Neuronal stem cell (in vitro differentiated cells): ENCODE data around the gene POLR2J.

Experiments used
- DNase-seq: peaks from one replicate; pipeline ENCODE4 v3.0.0-alpha.2; 2013; ENCODE audit warnings: low spot score
- H2AFZ ChIP-seq: one replicate; pipeline ENCODE4 v1.6.1; 2013; ENCODE audit warnings: mild to moderate bottlenecking, low read length, inconsistent platforms
- H2AK5ac ChIP-seq: 2 replicates; pipeline ENCODE4 v1.6.1; 2013; ENCODE audit warnings: low read depth, mild to moderate bottlenecking, inconsistent platforms, low read length, moderate library complexity, mixed read lengths
- H2BK120ac ChIP-seq: 2 replicates; pipeline ENCODE4 v1.6.1; 2013; ENCODE audit warnings: low read depth, mild to moderate bottlenecking, inconsistent platforms, low read length, moderate library complexity, mixed read lengths
- H2BK12ac ChIP-seq: one replicate; pipeline ENCODE4 v1.6.1; 2013; ENCODE audit warnings: low read length, inconsistent platforms
- H2BK15ac ChIP-seq: 2 replicates; pipeline ENCODE4 v1.6.1; 2013; ENCODE audit warnings: mild to moderate bottlenecking, low read length, inconsistent platforms, mixed read lengths
- H2BK5ac ChIP-seq: one replicate; pipeline ENCODE4 v1.6.1; 2013; ENCODE audit warnings: inconsistent platforms, mild to moderate bottlenecking, low read length, moderate library complexity
- H3K14ac ChIP-seq: one replicate; pipeline ENCODE4 v1.6.1; 2013; ENCODE audit warnings: low read length, inconsistent platforms
- H3K18ac ChIP-seq: 2 replicates; pipeline ENCODE4 v1.6.1; 2013; ENCODE audit warnings: low read length, inconsistent platforms
- H3K23ac ChIP-seq: 2 replicates; pipeline ENCODE4 v1.6.1; 2013; ENCODE audit warnings: low read depth, mild to moderate bottlenecking, mixed read lengths, low read length, inconsistent platforms; ENCODE audit not compliant: poor library complexity
- H3K27ac ChIP-seq: replicated peaks from 3 replicates; pipeline ENCODE4 v1.5.1; 2013; ENCODE audit warnings: low read length, inconsistent platforms
- H3K27me3 ChIP-seq, 3 experiments: 2 replicates each; pipeline ENCODE4 v1.6.1; 2013; ENCODE audit warnings: low read length in 3 of 3, mild to moderate bottlenecking in 2 of 3, inconsistent platforms in 1 of 3, low read depth in 1 of 3, mixed read lengths in 1 of 3, moderate library complexity in 1 of 3; ENCODE audit not compliant: control insufficient read depth in 3 of 3, insufficient read depth in 3 of 3
- H3K36me3 ChIP-seq, 2 donors: replicated peaks in 1 of 2; 2 replicates each; pipeline ENCODE4 v1.6.1; 2013; ENCODE audit warnings: low read length in 2 of 2; ENCODE audit not compliant: control insufficient read depth in 2 of 2, insufficient read depth in 2 of 2
- H3K4ac ChIP-seq: 2 replicates; pipeline ENCODE4 v1.6.1; 2013; ENCODE audit warnings: inconsistent platforms, mild to moderate bottlenecking, low read length, moderate library complexity
- H3K4me1 ChIP-seq, 2 donors: 1 replicate in 1 of 2; 2 replicates in 1 of 2; pipeline ENCODE4 v1.6.1; 2013; ENCODE audit warnings: low read length in 2 of 2, low read depth in 1 of 2; ENCODE audit not compliant: control insufficient read depth in 2 of 2, insufficient read depth in 1 of 2
- H3K4me2 ChIP-seq: one replicate; pipeline ENCODE4 v1.6.1; 2013; ENCODE audit warnings: mild to moderate bottlenecking, low read length, inconsistent platforms; ENCODE audit not compliant: insufficient read depth, poor library complexity, severe bottlenecking
- H3K4me3 ChIP-seq, 2 donors: 2 replicates each; pipeline ENCODE4 v1.5.1; 2013; ENCODE audit warnings: low read length in 2 of 2, mild to moderate bottlenecking in 2 of 2, inconsistent platforms in 1 of 2, moderate library complexity in 1 of 2
- H3K79me1 ChIP-seq: one replicate; pipeline ENCODE4 v1.6.1; 2013; ENCODE audit warnings: low read depth, mild to moderate bottlenecking, inconsistent platforms, low read length, moderate library complexity
- H3K9ac ChIP-seq: one replicate; pipeline ENCODE4 v1.6.1; 2013; ENCODE audit warnings: mild to moderate bottlenecking, low read depth, low read length, inconsistent platforms; ENCODE audit not compliant: poor library complexity
- H3K9me3 ChIP-seq, 2 donors: replicated peaks in 1 of 2; 2 replicates each; pipeline versions ENCODE3 to v1.6.1; 2013; ENCODE audit warnings: low read length in 2 of 2, mild to moderate bottlenecking in 2 of 2, inconsistent platforms in 1 of 2, low read depth in 1 of 2, mixed read lengths in 1 of 2, moderate library complexity in 1 of 2; ENCODE audit not compliant: control insufficient read depth in 2 of 2, insufficient read depth in 1 of 2
- H4K8ac ChIP-seq: one replicate; pipeline ENCODE4 v1.6.1; 2013; ENCODE audit warnings: low read depth, mild to moderate bottlenecking, inconsistent platforms, low read length, moderate library complexity
- H4K91ac ChIP-seq: one replicate; pipeline ENCODE4 v1.6.1; 2013; ENCODE audit warnings: low read length, low read depth, mild to moderate bottlenecking, inconsistent platforms; ENCODE audit not compliant: poor library complexity
- WGBS, 2 donors: extraction: QIAGEN DNeasy Blood & Tissue Kit; methylation state at CpG; one replicate each; pipeline ENCODE4 v1.1.7; 2013; ENCODE audit warnings: missing lambda C conversion rate in 2 of 2, mixed read lengths in 1 of 2; ENCODE audit not compliant: insufficient read length in 2 of 2, insufficient replicate concordance in 1 of 2; ENCODE audit errors: extremely low coverage in 2 of 2; 5-methylcytosine and 5-hydroxymethylcytosine counted together

POLR2J gene

DNA sequence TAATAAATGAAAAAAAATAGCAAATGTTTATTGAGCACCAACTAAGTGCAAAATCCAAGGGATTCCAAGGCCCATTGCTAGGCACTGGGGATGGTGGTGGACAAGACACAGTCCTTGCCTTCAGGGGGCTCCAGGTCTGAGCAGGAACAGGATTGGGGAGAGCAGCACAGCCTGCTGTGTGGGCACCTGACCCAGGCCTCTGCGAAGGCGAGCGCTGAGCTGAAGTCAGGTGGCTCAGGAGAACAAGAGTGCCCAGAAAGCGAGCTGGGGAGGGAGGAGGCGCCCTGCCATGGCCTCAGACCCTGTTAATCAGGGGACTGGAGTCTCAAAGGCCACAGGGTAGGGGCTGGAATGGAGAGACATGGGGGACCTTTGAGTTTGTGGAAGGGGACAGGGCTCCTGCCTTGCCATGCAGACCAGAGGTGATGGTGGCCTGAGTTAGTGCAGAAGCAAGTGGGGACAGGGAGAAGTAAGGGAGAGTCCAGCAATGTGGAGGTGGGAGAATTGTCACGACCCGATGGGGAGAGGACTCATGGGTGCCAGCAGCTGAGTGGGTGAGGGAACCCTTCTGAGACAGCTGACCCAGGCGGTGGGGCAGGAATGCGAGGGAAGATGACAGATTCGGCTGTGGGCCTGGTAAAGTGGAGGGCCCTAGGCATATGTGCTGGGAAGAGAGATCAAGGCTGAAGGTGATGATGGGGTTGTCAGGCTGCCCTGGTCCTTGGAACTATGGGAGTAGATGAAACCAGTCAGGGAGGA lies 49.4 kb downstream of the POLR2J start:
- H2BK15ac ChIP-seq = no peak overlapping the region
- H3K27me3 ChIP-seq = no peaks in the 10 kb centered on the region
- H2BK5ac ChIP-seq = peak overlapping the region; percentile 22
- no peak overlapping the region for H3K4me3 ChIP-seq
- no peak overlapping the region for H2BK120ac ChIP-seq
- H2BK12ac ChIP-seq = no peak overlapping the region
- H3K36me3 ChIP-seq = peaks cover 21 to 40% of the 10 kb centered on the region in 2 donors
- peak overlapping the region; percentile 67 for H3K9ac ChIP-seq
- DNase-seq = no peak
- H3K9me3 ChIP-seq = no peaks in the 10 kb centered on the region
- peak overlapping the region; percentile 0 for H3K18ac ChIP-seq
- H4K91ac ChIP-seq = no peak overlapping the region
- H2AFZ ChIP-seq = no peak overlapping the region
- no peak overlapping the region for H3K4me2 ChIP-seq
- H3K4me1 ChIP-seq = peaks cover 5 to 18% of the 10 kb centered on the region in 2 donors
- peaks cover 10% of the 10 kb centered on the region for H3K79me1 ChIP-seq
- H3K27ac ChIP-seq = no peak overlapping the region
- H2AK5ac ChIP-seq = peak overlapping the region; percentile 10
- no peak overlapping the region for H3K4ac ChIP-seq
- no peak overlapping the region for H4K8ac ChIP-seq
- H3K14ac ChIP-seq = no peak overlapping the region
- WGBS, 2 donors = no CpG with 5 or more reads among the region's 10 CpGs
- H3K23ac ChIP-seq = peak overlapping the region; percentile 67

DNA sequence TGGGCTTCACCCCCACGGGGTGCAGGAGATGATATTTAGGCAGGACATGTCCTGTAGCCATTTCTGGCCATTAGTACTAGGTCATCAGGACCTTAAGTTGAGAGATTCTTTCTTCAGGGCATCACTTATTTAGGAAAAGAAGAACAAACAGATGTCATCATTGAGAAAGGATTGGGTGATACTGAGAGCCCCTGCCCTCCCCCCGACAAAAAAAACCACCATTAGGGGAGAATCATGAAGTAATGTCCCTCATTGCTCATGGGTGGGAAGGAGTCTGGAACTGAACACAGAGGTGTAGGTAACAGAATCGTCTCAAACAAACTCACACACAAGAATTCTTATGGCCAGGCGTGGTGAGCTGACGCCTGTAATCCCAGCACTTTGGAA lies 51.7 kb downstream of the POLR2J start:
- DNase-seq = no peak
- H3K9ac ChIP-seq = no peak overlapping the region
- no peak overlapping the region for H3K18ac ChIP-seq
- no peak overlapping the region for H2BK15ac ChIP-seq
- no peak overlapping the region for H3K4me2 ChIP-seq
- peaks cover 5% of the 10 kb centered on the region for H3K79me1 ChIP-seq
- WGBS, 2 donors = no CpG with 5 or more reads among the region's 5 CpGs
- H3K4me3 ChIP-seq = no peak overlapping the region
- no peak overlapping the region for H3K4ac ChIP-seq
- no peak overlapping the region for H3K23ac ChIP-seq
- no peak overlapping the region for H3K14ac ChIP-seq
- no peak overlapping the region for H2BK12ac ChIP-seq
- H3K4me1 ChIP-seq = peaks cover 5 to 7% of the 10 kb centered on the region in 2 donors
- H2BK5ac ChIP-seq = no peak overlapping the region
- no peaks in the 10 kb centered on the region for H3K27me3 ChIP-seq
- H2AK5ac ChIP-seq = no peak overlapping the region
- H2AFZ ChIP-seq = no peak overlapping the region
- no peak overlapping the region for H4K91ac ChIP-seq
- no peak overlapping the region for H2BK120ac ChIP-seq
- H3K36me3 ChIP-seq = peaks cover 21 to 51% of the 10 kb centered on the region in 2 donors
- H4K8ac ChIP-seq = no peak overlapping the region
- no peak overlapping the region for H3K27ac ChIP-seq
- H3K9me3 ChIP-seq = no peaks in the 10 kb centered on the region

DNA sequence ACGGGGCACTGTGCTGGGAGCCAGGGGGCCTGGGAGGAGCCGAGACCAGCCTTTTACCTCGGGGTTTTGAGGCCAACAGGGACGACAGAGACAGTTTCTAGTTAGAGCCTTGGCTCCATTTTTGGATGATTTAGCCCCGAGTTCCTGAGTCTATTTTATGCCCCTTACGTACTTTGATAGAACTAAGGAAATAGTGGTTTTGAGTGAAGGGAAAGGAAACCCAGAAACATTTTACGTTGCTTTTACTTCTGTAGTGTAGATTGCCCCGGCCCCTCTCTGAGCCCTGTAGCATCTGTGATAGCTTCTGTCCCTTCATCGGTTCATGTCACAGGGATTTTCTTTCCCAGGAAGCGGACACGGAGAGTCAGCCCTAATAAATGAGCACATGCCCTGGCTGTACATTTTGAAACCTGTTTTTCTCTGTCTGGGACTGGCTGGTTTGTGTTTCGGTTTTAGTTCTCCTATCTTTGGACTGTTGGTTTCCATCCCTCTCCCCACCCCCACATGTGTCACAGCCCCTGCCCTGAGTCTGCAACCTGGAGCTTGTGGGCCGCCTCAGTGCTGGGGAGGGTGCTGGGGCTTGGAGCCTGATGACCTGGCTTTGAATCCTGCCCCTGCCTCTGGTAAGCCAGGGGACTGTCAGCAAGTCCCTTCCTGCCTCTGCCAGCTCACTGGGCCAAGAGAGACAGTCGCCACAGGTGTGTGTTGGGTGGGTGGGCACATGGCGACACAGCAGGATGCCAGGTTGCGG lies 52.3 kb downstream of the POLR2J start:
- Histone ChIP-seq H3K4me2 (no peak overlapping the region), H4K91ac (no peak overlapping the region), H3K9ac (no peak overlapping the region), H2BK120ac (no peak overlapping the region), H3K14ac (no peak overlapping the region), H3K27ac (no peak overlapping the region), H3K4ac (no peak overlapping the region), H2AFZ (no peak overlapping the region), H2BK15ac (no peak overlapping the region), H3K4me3 (no peak overlapping the region), H3K9me3 (no peaks in the 10 kb centered on the region), H2BK5ac (no peak overlapping the region), H3K27me3 (no peaks in the 10 kb centered on the region), H3K18ac (no peak overlapping the region), H3K23ac (no peak overlapping the region), H3K4me1 (peaks cover 2 to 5% of the 10 kb centered on the region in 2 donors), H3K79me1 (peaks cover 5% of the 10 kb centered on the region), H2AK5ac (no peak overlapping the region), H4K8ac (no peak overlapping the region), H2BK12ac (no peak overlapping the region), H3K36me3 (peaks cover 24 to 57% of the 10 kb centered on the region in 2 donors)
- WGBS, 2 donors = no CpG with 5 or more reads among the region's 16 CpGs
- no peak for DNase-seq

DNA sequence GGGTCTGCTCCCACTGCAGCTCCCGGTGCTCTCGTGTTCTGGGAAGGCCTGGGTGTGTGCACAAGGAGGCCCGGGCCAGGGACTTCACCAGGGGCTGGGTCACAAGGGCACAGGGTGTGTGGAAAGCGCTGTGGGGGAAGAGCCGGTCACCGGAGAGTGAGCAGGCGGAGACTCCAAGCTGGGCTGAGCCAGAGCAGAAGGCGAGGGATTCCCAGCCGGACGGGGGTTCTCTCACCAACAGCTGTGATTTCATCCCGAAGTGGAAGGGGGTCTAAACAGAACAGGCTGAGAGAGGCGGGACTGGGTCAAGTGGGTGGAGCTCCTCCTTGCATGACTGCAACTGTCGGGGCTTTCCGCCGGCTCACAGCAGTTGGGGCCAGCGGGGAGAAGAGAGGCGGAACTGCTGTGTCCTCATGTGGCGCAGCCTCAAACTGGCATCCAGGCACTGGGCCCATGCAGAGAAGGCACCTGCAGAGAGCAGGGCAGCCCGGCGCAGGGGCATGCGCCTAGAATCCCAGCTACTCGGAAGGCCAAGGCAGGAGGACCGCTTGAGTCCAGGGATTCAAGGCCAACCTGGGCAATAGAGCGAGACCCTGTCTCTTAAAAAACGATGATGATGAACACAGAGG lies 53.0 kb downstream of the POLR2J start:
- H3K4me1 ChIP-seq = peaks cover 0 to 5% of the 10 kb centered on the region in 2 donors
- H3K4me2 ChIP-seq = no peak overlapping the region
- no peak overlapping the region for H3K18ac ChIP-seq
- no peak overlapping the region for H3K4ac ChIP-seq
- H2BK15ac ChIP-seq = no peak overlapping the region
- no peak overlapping the region for H2BK120ac ChIP-seq
- H4K91ac ChIP-seq = no peak overlapping the region
- no peak overlapping the region for H3K4me3 ChIP-seq
- H3K23ac ChIP-seq = no peak overlapping the region
- H3K9me3 ChIP-seq = no peaks in the 10 kb centered on the region
- no peak overlapping the region for H2BK12ac ChIP-seq
- H2AK5ac ChIP-seq = no peak overlapping the region
- no peaks in the 10 kb centered on the region for H3K27me3 ChIP-seq
- H2BK5ac ChIP-seq = no peak overlapping the region
- H3K27ac ChIP-seq = no peak overlapping the region
- H3K9ac ChIP-seq = no peak overlapping the region
- no CpG with 5 or more reads among the region's 25 CpGs for WGBS, 2 donors
- H3K36me3 ChIP-seq = peaks cover 28 to 64% of the 10 kb centered on the region in 2 donors
- H3K14ac ChIP-seq = no peak overlapping the region
- H2AFZ ChIP-seq = no peak overlapping the region
- H4K8ac ChIP-seq = no peak overlapping the region
- DNase-seq = no peak
- peaks cover 4% of the 10 kb centered on the region for H3K79me1 ChIP-seq
